K562 (cell line): ENCODE data around the gene HRH3. TPM values are rescaled to one million over a fixed set of nuclear protein-coding genes. Genes with fewer than 3 reads are reported as not detected.
A peak's percentile ranks its signal among the peaks of the same experiment; 100 is the strongest.

Experiments
- ARID4B ChIP-seq: sonication (generic); formaldehyde crosslinking; IDR thresholded peaks from 2 replicates; pipeline ENCODE4 v1.8.0; 2022; ENCODE audit warnings: mild to moderate bottlenecking, missing genetic modification reagents
- ETS2 ChIP-seq: IDR thresholded peaks from 2 replicates; pipeline ENCODE4 v1.6.1; 2016; ENCODE audit warnings: borderline replicate concordance, missing genetic modification characterization, mild to moderate bottlenecking, moderate library complexity, missing compliant biosample characterization; ENCODE audit not compliant: poor library complexity, severe bottlenecking
- ETV1 ChIP-seq: fragments of 450-650 bp; conservative IDR thresholded peaks from 2 replicates; pipeline ENCODE4 v1.6.1; 2016; ENCODE audit warnings: missing genetic modification characterization, control low read depth, low read depth, missing compliant biosample characterization
- GABPB1 ChIP-seq: sonication (generic); formaldehyde crosslinking; IDR thresholded peaks from 2 replicates; pipeline ENCODE4 v1.8.0; 2022; ENCODE audit warnings: mild to moderate bottlenecking, missing genetic modification reagents
- HIVEP1 ChIP-seq: fragments of 250-450 bp; sonication (Bioruptor Pico); IDR thresholded peaks from 2 replicates; pipeline ENCODE4 v1.4.0; 2020; ENCODE audit warnings: mild to moderate bottlenecking
- ZBTB49 ChIP-seq: sonication (generic); formaldehyde crosslinking; IDR thresholded peaks from 2 replicates; pipeline ENCODE4 v1.8.0; 2022; ENCODE audit warnings: missing genetic modification reagents, mild to moderate bottlenecking, borderline replicate concordance
- ZC3H4 ChIP-seq: sonication (generic); formaldehyde crosslinking; IDR thresholded peaks from 2 replicates; pipeline ENCODE4 v1.9.0; 2021; ENCODE audit warnings: missing genetic modification reagents, borderline replicate concordance
- ZNF175 ChIP-seq: fragments of 200-800 bp; sonication (Bioruptor generic); IDR thresholded peaks from 2 replicates; pipeline ENCODE4 v1.6.1; 2016; ENCODE audit warnings: low read depth, mild to moderate bottlenecking, missing genetic modification characterization, missing compliant biosample characterization
- ZNF583 ChIP-seq: fragments of 250-450 bp; sonication (Bioruptor Pico); IDR thresholded peaks from 2 replicates; pipeline ENCODE4 v1.4.0; 2020
- polyA plus RNA-seq, 8 experiments: library from polyadenylated mRNA; depleted of rRNA in 4 of 8; stranded (reverse) in 5 of 8; unstranded in 3 of 8; fragments of >200 nt; fragmentation: Nextera tagmentation in 2 of 8; fragmentation: Illumina TruSeq in 1 of 8; extraction: Ambion mirVana in 2 of 8; extraction: Trizol in 1 of 8; gene quantifications; 2 replicates each; pipeline versions ENCODE4 v1.2.1 to v1.2.3, GENCODE V29; 2011 to 2014; ENCODE audit warnings: inconsistent platforms in 1 of 8, missing spikeins in 1 of 8
- total RNA-seq, 7 experiments: library from RNA; depleted of rRNA in 6 of 7; stranded (reverse); fragments of >200 nt in 6 of 7; fragmentation: Illumina TruSeq in 2 of 7; extraction: Trizol in 2 of 7; gene quantifications; 2 replicates each; pipeline versions ENCODE4 v1.2.1 to v1.2.3, GENCODE V29; 2011 to 2021; ENCODE audit warnings: low replicate concordance in 1 of 7
- TF ChIP-seq, protein P1 (sequence below): sonication (generic); formaldehyde crosslinking; IDR thresholded peaks from 2 replicates; pipeline ENCODE4 v1.8.0; 2022; ENCODE audit warnings: mild to moderate bottlenecking, low read depth, missing genetic modification reagents
- TF ChIP-seq, protein P2 (sequence below): sonication (generic); formaldehyde crosslinking; IDR thresholded peaks from 2 replicates; pipeline ENCODE4 v1.8.0; 2023; ENCODE audit warnings: missing genetic modification reagents, mild to moderate bottlenecking, borderline replicate concordance

The HRH3 gene
- total and polyA plus RNA-seq, 9 of the 15 experiments (the other 6 are each of a cell fraction or from before 2014, with no cell fraction given), result not detected

DNA sequence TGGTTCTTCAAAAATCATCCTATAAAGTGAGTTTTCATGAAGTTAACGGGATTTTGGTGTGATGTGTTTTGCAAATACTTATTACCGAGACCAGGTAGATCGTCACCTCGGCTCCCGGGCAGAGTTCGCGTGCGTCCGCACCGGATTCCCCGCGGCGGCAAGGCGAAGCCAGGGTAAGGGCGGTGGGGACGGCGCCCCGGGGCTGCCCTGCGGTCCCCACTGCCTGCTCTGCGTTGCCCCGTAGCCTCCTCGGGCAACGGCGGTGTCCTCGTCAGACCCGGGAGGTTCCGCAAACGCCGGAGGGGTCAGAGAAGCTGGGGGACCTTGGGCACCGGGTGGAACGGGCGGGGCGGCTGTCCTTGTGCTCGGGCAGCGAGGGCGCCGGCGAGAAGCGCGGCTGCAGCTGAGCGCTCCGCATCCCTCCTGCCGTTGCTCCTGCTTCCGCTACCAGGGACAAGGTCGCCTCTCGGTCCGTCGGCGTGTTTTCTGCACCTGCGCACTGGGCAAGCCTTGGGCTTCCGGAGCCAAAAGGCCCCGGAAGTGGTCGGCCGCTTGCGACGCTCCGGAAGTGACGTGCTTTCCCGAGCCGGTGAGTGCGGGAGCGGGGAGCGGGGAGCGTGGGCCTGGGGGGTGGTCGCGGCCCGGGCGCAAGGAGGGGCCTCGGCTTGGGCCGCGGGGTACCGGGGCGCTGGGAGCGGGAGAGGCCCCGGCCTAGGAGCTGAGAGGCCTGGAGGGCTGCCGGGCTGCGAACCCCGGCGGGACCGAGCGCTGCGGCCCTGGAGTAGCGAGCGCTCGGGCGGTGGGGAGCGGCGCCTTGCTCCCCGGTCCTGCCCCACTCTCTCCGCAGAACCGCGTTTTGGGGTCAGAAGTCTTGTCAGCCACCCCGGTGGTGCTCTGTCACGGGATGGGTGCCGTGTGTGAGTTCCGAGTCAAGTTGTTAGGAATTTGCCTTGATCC is 37.3 kb downstream of the HRH3 start, which contains the start of gene MTG2 (continued):
- peak; percentile 6 for TF ChIP-seq ETS2 (tag)
- TF ChIP-seq HIVEP1 (CRISPR knock-in tag), result no peak
- TF ChIP-seq, protein P1, sequence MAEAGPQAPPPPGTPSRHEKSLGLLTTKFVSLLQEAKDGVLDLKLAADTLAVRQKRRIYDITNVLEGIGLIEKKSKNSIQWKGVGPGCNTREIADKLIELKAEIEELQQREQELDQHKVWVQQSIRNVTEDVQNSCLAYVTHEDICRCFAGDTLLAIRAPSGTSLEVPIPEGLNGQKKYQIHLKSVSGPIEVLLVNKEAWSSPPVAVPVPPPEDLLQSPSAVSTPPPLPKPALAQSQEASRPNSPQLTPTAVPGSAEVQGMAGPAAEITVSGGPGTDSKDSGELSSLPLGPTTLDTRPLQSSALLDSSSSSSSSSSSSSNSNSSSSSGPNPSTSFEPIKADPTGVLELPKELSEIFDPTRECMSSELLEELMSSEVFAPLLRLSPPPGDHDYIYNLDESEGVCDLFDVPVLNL (CRISPR knock-in tag), result 0 out of 2 replicates have a peak, but pooled peaks have one; percentile 23
- TF ChIP-seq, protein P2, sequence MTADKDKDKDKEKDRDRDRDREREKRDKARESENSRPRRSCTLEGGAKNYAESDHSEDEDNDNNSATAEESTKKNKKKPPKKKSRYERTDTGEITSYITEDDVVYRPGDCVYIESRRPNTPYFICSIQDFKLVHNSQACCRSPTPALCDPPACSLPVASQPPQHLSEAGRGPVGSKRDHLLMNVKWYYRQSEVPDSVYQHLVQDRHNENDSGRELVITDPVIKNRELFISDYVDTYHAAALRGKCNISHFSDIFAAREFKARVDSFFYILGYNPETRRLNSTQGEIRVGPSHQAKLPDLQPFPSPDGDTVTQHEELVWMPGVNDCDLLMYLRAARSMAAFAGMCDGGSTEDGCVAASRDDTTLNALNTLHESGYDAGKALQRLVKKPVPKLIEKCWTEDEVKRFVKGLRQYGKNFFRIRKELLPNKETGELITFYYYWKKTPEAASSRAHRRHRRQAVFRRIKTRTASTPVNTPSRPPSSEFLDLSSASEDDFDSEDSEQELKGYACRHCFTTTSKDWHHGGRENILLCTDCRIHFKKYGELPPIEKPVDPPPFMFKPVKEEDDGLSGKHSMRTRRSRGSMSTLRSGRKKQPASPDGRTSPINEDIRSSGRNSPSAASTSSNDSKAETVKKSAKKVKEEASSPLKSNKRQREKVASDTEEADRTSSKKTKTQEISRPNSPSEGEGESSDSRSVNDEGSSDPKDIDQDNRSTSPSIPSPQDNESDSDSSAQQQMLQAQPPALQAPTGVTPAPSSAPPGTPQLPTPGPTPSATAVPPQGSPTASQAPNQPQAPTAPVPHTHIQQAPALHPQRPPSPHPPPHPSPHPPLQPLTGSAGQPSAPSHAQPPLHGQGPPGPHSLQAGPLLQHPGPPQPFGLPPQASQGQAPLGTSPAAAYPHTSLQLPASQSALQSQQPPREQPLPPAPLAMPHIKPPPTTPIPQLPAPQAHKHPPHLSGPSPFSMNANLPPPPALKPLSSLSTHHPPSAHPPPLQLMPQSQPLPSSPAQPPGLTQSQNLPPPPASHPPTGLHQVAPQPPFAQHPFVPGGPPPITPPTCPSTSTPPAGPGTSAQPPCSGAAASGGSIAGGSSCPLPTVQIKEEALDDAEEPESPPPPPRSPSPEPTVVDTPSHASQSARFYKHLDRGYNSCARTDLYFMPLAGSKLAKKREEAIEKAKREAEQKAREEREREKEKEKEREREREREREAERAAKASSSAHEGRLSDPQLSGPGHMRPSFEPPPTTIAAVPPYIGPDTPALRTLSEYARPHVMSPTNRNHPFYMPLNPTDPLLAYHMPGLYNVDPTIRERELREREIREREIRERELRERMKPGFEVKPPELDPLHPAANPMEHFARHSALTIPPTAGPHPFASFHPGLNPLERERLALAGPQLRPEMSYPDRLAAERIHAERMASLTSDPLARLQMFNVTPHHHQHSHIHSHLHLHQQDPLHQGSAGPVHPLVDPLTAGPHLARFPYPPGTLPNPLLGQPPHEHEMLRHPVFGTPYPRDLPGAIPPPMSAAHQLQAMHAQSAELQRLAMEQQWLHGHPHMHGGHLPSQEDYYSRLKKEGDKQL (CRISPR knock-in tag), result 0 out of 2 replicates have a peak, but pooled peaks have one; percentile 26
- peak; percentile 92 for TF ChIP-seq ETV1 (tag)
- peak; percentile 17; the same call in 1 of the 2 replicates for TF ChIP-seq ZNF583 (CRISPR knock-in tag)
- no peak; the same call in 1 of the 2 replicates for TF ChIP-seq ZC3H4 (CRISPR knock-in tag)
- peak; percentile 90 for TF ChIP-seq ARID4B (CRISPR knock-in tag)
- TF ChIP-seq ZBTB49, result no peak
- peak; percentile 97 for TF ChIP-seq GABPB1 (CRISPR knock-in tag)
- no peak for TF ChIP-seq ZNF175
